Effector CD8-positive, alpha-beta T cell (primary cell): ENCODE measurements around the gene KLF2.

Experiments
- DNase-seq: peaks from one replicate; lab custom pipeline; 2025; lab: John Stamatoyannopoulos, UW

Gene KLF2

GRCh38 chr19:16363852-16364230 lies 39.2 kb downstream of the KLF2 start:
- no peak for DNase-seq

- DNase-seq: no peak
Measured at GRCh38 chr19:16364231-16364865, 39.7 kb downstream of the KLF2 start.

GRCh38 chr19:16365300-16365996 lies 40.8 kb downstream of the KLF2 start:
- DNase-seq: no peak

- no peak for DNase-seq
Measured at GRCh38 chr19:16366056-16366432, 41.4 kb downstream of the KLF2 start.

- DNase-seq: no peak
Measured at GRCh38 chr19:16366433-16367260, 42.0 kb downstream of the KLF2 start.

GRCh38 chr19:16367261-16367683 lies 42.6 kb downstream of the KLF2 start:
- peak; percentile 32 for DNase-seq

GRCh38 chr19:16368385-16369305 lies 44.0 kb downstream of the KLF2 start:
- peak; percentile 74 for DNase-seq

- DNase-seq: no peak
Measured at GRCh38 chr19:16369306-16369663, 44.7 kb downstream of the KLF2 start.

- peak; percentile 84 for DNase-seq
Measured at GRCh38 chr19:16369664-16370576, 45.3 kb downstream of the KLF2 start.

GRCh38 chr19:16370641-16371391 lies 46.2 kb downstream of the KLF2 start:
- no peak for DNase-seq

GRCh38 chr19:16371540-16371986 lies 46.9 kb downstream of the KLF2 start:
- DNase-seq: peak; percentile 70

- DNase-seq: no peak
Measured at GRCh38 chr19:16372065-16372915, 47.7 kb downstream of the KLF2 start.

GRCh38 chr19:16373079-16373478 lies 48.5 kb downstream of the KLF2 start:
- DNase-seq: no peak

GRCh38 chr19:16373532-16373931 lies 48.9 kb downstream of the KLF2 start:
- no peak for DNase-seq

GRCh38 chr19:16373989-16374388 lies 49.4 kb downstream of the KLF2 start:
- no peak for DNase-seq

- DNase-seq: no peak
Measured at GRCh38 chr19:16374436-16374835, 49.8 kb downstream of the KLF2 start.

- no peak for DNase-seq
Measured at GRCh38 chr19:16375157-16375935, 50.7 kb downstream of the KLF2 start.

- DNase-seq: no peak
Measured at GRCh38 chr19:16375936-16376185, 51.2 kb downstream of the KLF2 start.

- DNase-seq: no peak
Measured at GRCh38 chr19:16376241-16376640, 51.6 kb downstream of the KLF2 start.
